Heart right ventricle (tissue), 16 donors: ENCODE measurements around the gene SATB1. TPM values are rescaled to one million over a fixed set of nuclear protein-coding genes. Genes with fewer than 3 reads are reported as not detected.

Experiments
- ATAC-seq, 8 donors: fragments of 200-7000 bp; cut with Tn5 transposase; one replicate each; pipeline ENCODE4 v1.9.1; 2020; ENCODE audit warnings: mild to moderate bottlenecking in 8 of 8, moderate library complexity in 8 of 8, moderate number of reproducible peaks in 1 of 8
- DNase-seq, 2 donors: peaks; one replicate each; pipeline ENCODE4 v3.0.0-alpha.2; 2020
- H3K27ac ChIP-seq, 10 donors: fragments of 200-600 bp; sonication (generic) in 2 of 10; one replicate each; pipeline versions ENCODE4 v1.5.0 to v1.8.0; 2020 to 2022; ENCODE audit warnings: mild to moderate bottlenecking in 3 of 10
- H3K27me3 ChIP-seq, 7 donors: fragments of 200-600 bp; one replicate each; pipeline ENCODE4 v1.8.0; 2021 to 2022; ENCODE audit warnings: mild to moderate bottlenecking in 2 of 7
- H3K36me3 ChIP-seq, 9 donors: fragments of 200-600 bp; sonication (generic) in 1 of 9; one replicate each; pipeline versions ENCODE4 v1.5.0 to v1.8.0; 2020 to 2022; ENCODE audit warnings: mild to moderate bottlenecking in 2 of 9
- H3K4me1 ChIP-seq, 9 donors: fragments of 200-600 bp; sonication (generic) in 1 of 9; one replicate each; pipeline versions ENCODE4 v1.5.0 to v1.8.0; 2020 to 2022; ENCODE audit warnings: mild to moderate bottlenecking in 4 of 9
- H3K4me3 ChIP-seq, 10 donors: fragments of 200-600 bp; sonication (generic) in 2 of 10; one replicate each; pipeline versions ENCODE4 v1.5.0 to v1.8.0; 2020 to 2022; ENCODE audit warnings: mild to moderate bottlenecking in 7 of 10, moderate library complexity in 2 of 10
- H3K9me3 ChIP-seq, 11 donors: fragments of 200-600 bp in 10 of 11; sonication (generic) in 2 of 11; one replicate each; pipeline versions ENCODE4 v1.5.0 to v1.8.0; 2013 to 2022; ENCODE audit warnings: mild to moderate bottlenecking in 2 of 11, control low read depth in 1 of 11, moderate library complexity in 1 of 11
- WGBS, 2 donors: extraction: QIAGEN DNeasy Blood & Tissue Kit; methylation state at CpG; one replicate each; pipeline ENCODE4 v1.1.7; 2013; ENCODE audit warnings: inconsistent platforms in 1 of 2; 5-methylcytosine and 5-hydroxymethylcytosine counted together
- intact Hi-C, 10 donors: fragments of 100-400 bp; cut with DNase I; formaldehyde crosslinking; loops; one replicate each; pipeline versions ENCODE4 v1.11.1 to v1.14.2; 2022
- polyA plus RNA-seq, 2 donors: library from polyadenylated mRNA; stranded (reverse); fragments of 200-250 nt; gene quantifications; one replicate each; pipeline ENCODE4 v1.2.3, GENCODE V29; 2013
- total RNA-seq, 10 donors: library from RNA; stranded (reverse); fragmentation: NEBNext Ultra II Directional in 3 of 10; extraction: Animal tissue kit (Norgen Biotek cat#: 25700) in 3 of 10; gene quantifications; one replicate each; pipeline versions ENCODE4 v1.2.1 to v1.2.4, GENCODE V29; 2021 to 2023
- TF ChIP-seq, protein P1 (sequence below), 9 donors: fragments of 200-600 bp; sonication (generic) in 2 of 9; IDR thresholded peaks; one replicate each; pipeline versions ENCODE4 v1.5.0 to v1.8.0; 2021 to 2022; ENCODE audit warnings: antibody characterized with exemption in 9 of 9, mild to moderate bottlenecking in 5 of 9, moderate library complexity in 1 of 9
- donor health status: Arrhythmogenic right ventricular cardiomyopathy.
- donor health status: ischemic (EF 13 %, LVEDD 7.1; RV severe dilation, severe dysfunction).
- donor health status: healthy with polysubstance abuse.
- donor health status: DM: no; HTN: yes; CAD: no.
- donor health status: DM: no; HTN: no; CAD: no.
- donor health status: ischemic (EF 25% LVEDD 6.9; RV normal size, moderate dysfunction).
- donor health status: ischemic (EF 25% LVEDD 5.7; RV mildly dilated, moderate dysfunction).
- donor health status: healthy.
- donor health status: DM: yes; HTN: yes; CAD: no.
- donor health status: Ischemic cardiomyopathy.
- donor health status: ischemic (EF 35%, LVEDD 5.7; RV mildly dilated, moderate dysfunction).
- donor health status: nonischemic (EF 11% LVEDD 7.7; RV severe dilation, severe dysfunction).
- donor health status: DM: yes; HTN: yes; CAD: no.
- donor health status: PGD.
- donor health status: ischemic (EF 29% LVEDD 5.4; RV normal size, mild dysfunction).
- donor health status: nonischemic (EF 23%, LVEDD 6.1; RV moderate dilation, normal function).

The SATB1 gene
- total and polyA plus RNA-seq, 12 donors = 8.8 to 73.7 (median 49.5) TPM

DNA sequence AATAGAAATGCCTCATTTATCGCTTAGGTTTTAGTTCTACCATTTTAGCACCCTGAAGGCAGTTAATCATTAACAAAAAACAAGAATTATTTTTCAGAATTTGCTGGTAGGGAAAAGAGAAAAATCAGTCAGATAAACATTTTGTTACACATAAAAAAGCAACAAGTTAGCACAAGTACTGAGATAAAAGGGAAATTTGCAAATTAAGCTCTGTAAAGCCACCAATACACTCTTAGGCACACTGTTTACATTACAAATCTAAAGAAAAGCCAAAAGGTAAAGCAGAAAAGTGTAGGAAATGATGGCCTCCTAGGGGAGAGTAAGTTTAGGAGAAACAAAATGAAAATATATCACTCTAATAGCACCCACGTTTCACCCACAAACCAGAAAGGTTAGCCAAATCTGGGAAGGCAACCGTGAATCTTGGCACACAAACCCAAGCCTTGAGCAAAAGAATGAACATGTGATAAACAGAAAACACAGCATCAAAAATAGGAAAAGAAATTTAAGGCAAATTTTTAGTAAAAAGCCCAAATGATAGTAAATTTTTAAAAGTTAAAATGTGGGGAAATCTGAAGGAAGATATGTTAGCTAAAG lies 1.6 kb upstream of the SATB1 start:
- ATAC-seq = no peak
- DNase-seq = no peak
- Histone ChIP-seq H3K9me3 (no peaks in the 10 kb centered on the region), H3K27ac (peak overlapping the region in 1 of 10 donors; percentile 93), H3K4me3 (peak overlapping the region in 1 of 10 donors; percentile 76), H3K27me3 (peaks cover 0 to 8% (median 0%) of the 10 kb centered on the region in 7 donors), H3K4me1 (peaks cover 0 to 31% (median 10%) of the 10 kb centered on the region in 9 donors), H3K36me3 (no peaks in the 10 kb centered on the region)
- intact Hi-C loops = no loop called here
- WGBS, 2 donors = 43 to 47% methylated on average over 3 of the region's 3 CpGs
- TF ChIP-seq, protein P1, sequence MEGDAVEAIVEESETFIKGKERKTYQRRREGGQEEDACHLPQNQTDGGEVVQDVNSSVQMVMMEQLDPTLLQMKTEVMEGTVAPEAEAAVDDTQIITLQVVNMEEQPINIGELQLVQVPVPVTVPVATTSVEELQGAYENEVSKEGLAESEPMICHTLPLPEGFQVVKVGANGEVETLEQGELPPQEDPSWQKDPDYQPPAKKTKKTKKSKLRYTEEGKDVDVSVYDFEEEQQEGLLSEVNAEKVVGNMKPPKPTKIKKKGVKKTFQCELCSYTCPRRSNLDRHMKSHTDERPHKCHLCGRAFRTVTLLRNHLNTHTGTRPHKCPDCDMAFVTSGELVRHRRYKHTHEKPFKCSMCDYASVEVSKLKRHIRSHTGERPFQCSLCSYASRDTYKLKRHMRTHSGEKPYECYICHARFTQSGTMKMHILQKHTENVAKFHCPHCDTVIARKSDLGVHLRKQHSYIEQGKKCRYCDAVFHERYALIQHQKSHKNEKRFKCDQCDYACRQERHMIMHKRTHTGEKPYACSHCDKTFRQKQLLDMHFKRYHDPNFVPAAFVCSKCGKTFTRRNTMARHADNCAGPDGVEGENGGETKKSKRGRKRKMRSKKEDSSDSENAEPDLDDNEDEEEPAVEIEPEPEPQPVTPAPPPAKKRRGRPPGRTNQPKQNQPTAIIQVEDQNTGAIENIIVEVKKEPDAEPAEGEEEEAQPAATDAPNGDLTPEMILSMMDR (IDR thresholded peaks at IDR 0.05) = no peak

DNA sequence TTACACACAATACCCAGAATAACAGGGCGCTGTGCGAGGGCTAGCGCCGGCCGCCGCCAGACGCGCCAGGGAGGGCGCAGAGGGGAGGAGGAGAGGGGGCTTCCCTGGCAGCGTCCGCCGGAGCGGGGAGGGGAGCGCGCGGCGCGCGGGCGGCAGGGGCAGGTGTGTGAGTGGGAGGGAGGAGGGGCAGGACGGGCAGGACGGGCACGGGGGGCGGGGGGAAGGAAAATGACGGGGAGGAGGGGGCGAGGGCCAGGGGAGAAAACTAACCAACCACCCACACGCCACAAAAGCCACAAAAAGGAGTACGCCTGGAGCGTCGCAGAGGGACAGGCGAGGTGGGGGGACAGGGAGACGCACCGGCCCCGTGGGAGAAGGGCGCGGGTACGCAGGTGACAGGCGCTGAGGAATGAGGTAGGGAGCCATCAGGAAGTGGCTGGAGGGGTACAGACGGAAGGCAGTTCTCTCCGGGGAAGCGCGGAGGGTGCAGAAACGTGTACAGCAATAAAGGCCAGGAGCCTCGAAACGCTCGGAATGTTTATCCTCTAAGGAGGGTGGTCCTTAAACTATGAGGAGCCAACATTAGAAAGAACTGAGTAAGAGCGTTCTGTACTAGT lies 610 bp upstream of the SATB1 start:
- DNase-seq = peak; percentile 51 to 57
- intact Hi-C loops = loop anchor here in 1 of 10 donors (2.0 kb wide), 1 partner anchor 19 kb away; no protein-coding TSS in a partner anchor
- ATAC-seq = peak; percentile 49 to 84 (median 64)

DNA sequence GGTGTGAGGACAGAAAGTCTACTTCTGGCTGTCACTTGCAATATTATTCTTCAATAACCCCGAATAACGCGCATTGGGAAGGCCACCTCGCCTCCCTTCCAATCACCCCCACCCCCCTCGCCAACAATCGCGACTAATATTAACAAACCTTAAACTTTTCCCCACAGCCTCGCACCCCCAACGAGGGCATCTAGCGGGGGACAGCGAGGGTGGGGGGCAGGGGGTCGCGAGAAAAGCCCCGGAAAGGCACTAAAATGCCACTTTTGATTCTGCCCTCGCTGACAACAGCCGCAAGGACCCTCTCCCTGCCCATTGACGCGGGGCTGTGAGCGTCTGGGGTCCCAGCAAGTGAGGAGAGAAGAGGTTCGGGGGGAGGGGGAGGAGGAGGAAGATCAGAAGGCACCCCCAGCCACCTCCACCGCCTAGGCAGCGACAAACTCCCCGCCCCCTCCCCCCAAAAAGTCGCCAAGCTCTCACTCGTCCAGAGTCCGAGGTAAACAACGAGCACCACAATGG lies 868 bp downstream of the SATB1 start:
- intact Hi-C loops = loop anchor here in 1 of 10 donors (2.0 kb wide), 1 partner anchor 21 kb away; no protein-coding TSS in a partner anchor
- Histone ChIP-seq H3K9me3 (no peaks in the 10 kb centered on the region), H3K27ac (peak overlapping the region; percentile 89 to 96 (median 93)), H3K36me3 (peaks cover 0 to 16% (median 0%) of the 10 kb centered on the region in 9 donors), H3K4me1 (peaks cover 0 to 49% (median 14%) of the 10 kb centered on the region in 9 donors), H3K27me3 (no peaks in the 10 kb centered on the region), H3K4me3 (peak overlapping the region; percentile 50 to 87 (median 81))
- peak; percentile 9 to 56 (median 50) for ATAC-seq
- 1% methylated on average over 27 of the region's 27 CpGs for WGBS, 2 donors
- no peak for DNase-seq
- TF ChIP-seq, protein P1 (IDR thresholded peaks at IDR 0.05) = no peak

More for the DNA sequence above, 610 bp upstream of the SATB1 start:
- WGBS, 2 donors = 0 to 1% methylated on average over 45 to 46 of the region's 47 CpGs
- peaks cover 0 to 35% (median 10%) of the 10 kb centered on the region in 9 donors for H3K4me1 ChIP-seq
- H3K27me3 ChIP-seq = no peaks in the 10 kb centered on the region
- no peaks in the 10 kb centered on the region for H3K9me3 ChIP-seq
- H3K27ac ChIP-seq = peak overlapping the region; percentile 89 to 96 (median 93)
- H3K36me3 ChIP-seq = peaks cover 0 to 2% (median 0%) of the 10 kb centered on the region in 9 donors
- peak overlapping the region; percentile 50 to 87 (median 81) for H3K4me3 ChIP-seq
- TF ChIP-seq, protein P1 (IDR thresholded peaks at IDR 0.05) = no peak

DNA sequence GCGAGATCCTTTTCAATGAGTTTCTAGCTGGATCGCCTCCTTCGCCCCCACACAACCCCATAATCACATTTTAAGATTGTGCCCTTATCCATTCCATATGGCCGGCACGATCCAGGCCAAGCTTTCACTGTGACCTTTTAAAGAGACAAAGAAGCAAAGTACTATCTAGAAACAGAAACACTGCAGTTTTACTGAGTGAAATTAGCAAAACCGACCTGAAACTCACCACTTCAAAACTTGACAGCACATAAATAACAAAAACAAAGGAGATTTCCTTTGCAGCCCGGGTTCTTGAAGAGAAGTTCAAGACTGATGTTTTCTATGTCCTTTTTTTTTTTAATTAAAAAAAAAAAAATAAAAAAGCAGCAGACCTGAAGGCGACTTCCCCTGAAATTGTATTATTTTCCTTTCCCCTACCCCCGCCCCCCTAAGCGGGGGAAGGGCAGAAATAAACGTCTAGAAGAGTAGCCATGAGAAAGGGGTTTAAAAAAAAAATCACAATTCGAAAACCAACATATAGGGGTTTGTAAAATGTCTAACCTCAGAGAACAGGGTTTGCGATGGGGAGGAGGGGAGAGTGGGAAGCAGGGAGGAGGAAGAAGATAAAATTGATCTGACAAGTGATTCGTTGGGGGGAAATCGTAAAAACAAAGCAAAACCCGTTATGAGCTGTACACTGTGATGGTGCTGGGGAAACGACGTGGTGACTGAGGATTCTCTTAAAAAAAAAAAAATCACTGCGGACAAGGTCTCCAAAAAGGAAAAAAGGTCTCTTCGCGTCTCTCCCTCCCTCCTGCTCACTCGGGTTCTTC lies 1.5 kb downstream of the SATB1 start:
- H3K9me3 ChIP-seq = no peaks in the 10 kb centered on the region
- TF ChIP-seq, protein P1 (IDR thresholded peaks at IDR 0.05) = no peak
- DNase-seq (peak; percentile 36 to 62), ATAC-seq (peak in 6 of 8 donors; percentile 2 to 62 (median 48))
- H3K36me3 ChIP-seq = peaks cover 0 to 21% (median 0%) of the 10 kb centered on the region in 9 donors
- intact Hi-C loops = loop anchor here in 1 of 10 donors (2.0 kb wide), 1 partner anchor 21 kb away; no protein-coding TSS in a partner anchor
- peak overlapping the region; percentile 50 to 87 (median 81) for H3K4me3 ChIP-seq
- H3K27me3 ChIP-seq = no peaks in the 10 kb centered on the region
- H3K4me1 ChIP-seq = peaks cover 0 to 49% (median 14%) of the 10 kb centered on the region in 9 donors
- 2 to 3% methylated on average over 22 of the region's 22 CpGs for WGBS, 2 donors
- H3K27ac ChIP-seq = peak overlapping the region; percentile 89 to 96 (median 93)
